Right atrium auricular region (tissue), 2 donors: Measurements from ENCODE around the gene CFAP20. TPM values are rescaled to one million over a fixed set of nuclear protein-coding genes. Genes with fewer than 3 reads are reported as not detected.
"Not testable (repeated sequence)": the region's sequence is repeated elsewhere in the genome, so short reads cannot be mapped to it uniquely, and the experiment has no call there.

ENCODE experiments used
- DNase-seq: peaks from one replicate; pipeline ENCODE4 v3.0.0-alpha.2; 2019; ENCODE audit warnings: low spot score
- H3K27ac ChIP-seq, 2 donors: fragments of 200-600 bp; sonication (generic); 1 replicate in 1 of 2; 2 replicates in 1 of 2; pipeline ENCODE4 v1.5.1; 2016 to 2019
- H3K27me3 ChIP-seq, 2 donors: fragments of 200-600 bp; sonication (generic); one replicate each; pipeline versions ENCODE4 v1.5.1 to v1.6.0; 2017 to 2019
- H3K36me3 ChIP-seq: fragments of 200-600 bp; sonication (generic); one replicate; pipeline ENCODE4 v1.5.1; 2016
- H3K4me1 ChIP-seq, 2 donors: fragments of 200-600 bp; sonication (generic); one replicate each; pipeline versions ENCODE4 v1.5.1 to v1.6.0; 2017 to 2019
- H3K4me3 ChIP-seq, 2 donors: fragments of 200-600 bp; sonication (generic); 1 replicate in 1 of 2; 2 replicates in 1 of 2; pipeline ENCODE4 v1.5.1; 2017 to 2019; ENCODE audit warnings: mild to moderate bottlenecking in 1 of 2, moderate library complexity in 1 of 2
- H3K9me3 ChIP-seq, 2 donors: fragments of 200-600 bp; sonication (generic); one replicate each; pipeline ENCODE4 v1.5.1; 2019
- CTCF ChIP-seq, 2 donors: fragments of 200-600 bp; sonication (generic); IDR thresholded peaks; one replicate each; pipeline ENCODE4 v1.5.1; 2019; ENCODE audit warnings: antibody characterized with exemption in 2 of 2
- total RNA-seq, 2 donors: library from RNA; depleted of rRNA; stranded (reverse); fragments of >200 nt; gene quantifications; one replicate each; pipeline ENCODE4 v1.1.0, GENCODE V29; 2016

CFAP20 gene
- total RNA-seq, 2 donors from 2014 or later, result 36.9 to 64.2 TPM

GRCh38 chr16:58094791-58095574, 34.2 kb downstream of the CFAP20 start:
- Histone ChIP-seq H3K4me1 (peaks cover 0 to 24% of the 10 kb centered on the region in 2 donors), H3K27ac (no peak overlapping the region), H3K9me3 (no peaks in the 10 kb centered on the region), H3K36me3 (no peaks in the 10 kb centered on the region), H3K27me3 (no peaks in the 10 kb centered on the region), H3K4me3 (no peak overlapping the region)
- TF ChIP-seq CTCF (IDR thresholded peaks at IDR 0.05), result no peak
- no peak for DNase-seq

GRCh38 chr16:58094026-58094425, 35.2 kb downstream of the CFAP20 start:
- DNase-seq, result no peak
- Histone ChIP-seq H3K9me3 (no peaks in the 10 kb centered on the region), H3K27me3 (no peaks in the 10 kb centered on the region), H3K4me1 (peaks cover 0 to 16% of the 10 kb centered on the region in 2 donors), H3K4me3 (no peak overlapping the region), H3K27ac (no peak overlapping the region), H3K36me3 (no peaks in the 10 kb centered on the region)
- TF ChIP-seq CTCF (IDR thresholded peaks at IDR 0.05), result no peak

- not testable (repeated sequence) for H3K36me3 ChIP-seq, H3K27me3 ChIP-seq, H3K4me1 ChIP-seq, H3K27ac ChIP-seq, H3K4me3 ChIP-seq, DNase-seq, H3K9me3 ChIP-seq
Observed at GRCh38 chr16:58090396-58090795, 38.8 kb downstream of the CFAP20 start.

GRCh38 chr16:58088091-58088490, 41.1 kb downstream of the CFAP20 start:
- no peak for DNase-seq
- no peaks in the 10 kb centered on the region for H3K4me1 ChIP-seq
- no peak overlapping the region for H3K27ac ChIP-seq
- no peak overlapping the region for H3K4me3 ChIP-seq
- no peak for TF ChIP-seq CTCF (IDR thresholded peaks at IDR 0.05)
- H3K9me3 ChIP-seq, result no peaks in the 10 kb centered on the region
- H3K27me3 ChIP-seq, result no peaks in the 10 kb centered on the region
- H3K36me3 ChIP-seq, result no peaks in the 10 kb centered on the region

GRCh38 chr16:58087209-58087913, 41.8 kb downstream of the CFAP20 start:
- DNase-seq, result no peak

More at GRCh38 chr16:58087209-58087913, 41.8 kb downstream of the CFAP20 start:
- TF ChIP-seq CTCF (IDR thresholded peaks at IDR 0.05), result no peak
- Histone ChIP-seq H3K27ac (no peak overlapping the region), H3K36me3 (no peaks in the 10 kb centered on the region), H3K27me3 (no peaks in the 10 kb centered on the region), H3K4me3 (no peak overlapping the region), H3K9me3 (no peaks in the 10 kb centered on the region), H3K4me1 (no peaks in the 10 kb centered on the region)
